GM12875 (cell line): ENCODE data around the gene PLIN5.

Experiments used
- H3K4me3 ChIP-seq: one replicate; pipeline ENCODE4 v1.5.1; 2011; ENCODE audit warnings: low read depth, low read length, control low read depth
- CTCF ChIP-seq: IDR thresholded peaks from 2 replicates; pipeline ENCODE4 v1.5.1; 2011; ENCODE audit warnings: low read depth, mild to moderate bottlenecking, control low read depth, inconsistent platforms, low read length, moderate library complexity, borderline replicate concordance; ENCODE audit not compliant: insufficient read depth

Gene PLIN5

GRCh38 chr19:4559569-4559968 lies 24.5 kb upstream of the PLIN5 start, which contains the start of gene SEMA6B:
TSS of gene SEMA6B (minus strand) at chr19:4559684. CDS start at chr19:4558457, 1,227 bp downstream.
- no peak for TF ChIP-seq CTCF
- no peak within 1 kb of the TSS for H3K4me3 ChIP-seq

- H3K4me3 ChIP-seq, result no peak overlapping the region
- TF ChIP-seq CTCF, result peak; percentile 98
These were observed 23.2 kb upstream of the PLIN5 start for GRCh38 chr19:4557971-4558941.

GRCh38 chr19:4557144-4557970 lies 22.3 kb upstream of the PLIN5 start:
- H3K4me3 ChIP-seq, result no peak overlapping the region

GRCh38 chr19:4556597-4557127 lies 21.6 kb upstream of the PLIN5 start:
- no peak overlapping the region for H3K4me3 ChIP-seq
- no peak for TF ChIP-seq CTCF

More at GRCh38 chr19:4557144-4557970, 22.3 kb upstream of the PLIN5 start:
- TF ChIP-seq CTCF, result peak; percentile 45; the same call in 1 of the 2 replicates

GRCh38 chr19:4555657-4556561 lies 20.9 kb upstream of the PLIN5 start:
- no peak overlapping the region for H3K4me3 ChIP-seq
- TF ChIP-seq CTCF, result no peak

GRCh38 chr19:4554717-4555116 lies 19.7 kb upstream of the PLIN5 start:
- H3K4me3 ChIP-seq, result no peak overlapping the region
- TF ChIP-seq CTCF, result no peak
